Thyroid gland (tissue), 4 donors: ENCODE measurements around the gene ADCY4. TPM values are rescaled to one million over a fixed set of nuclear protein-coding genes. Genes with fewer than 3 reads are reported as not detected.

Experiments
- DNase-seq, 2 donors: peaks; one replicate each; pipeline ENCODE4 v3.0.0-alpha.2; 2019
- H3K27ac ChIP-seq, 3 donors: fragments of 200-600 bp; sonication (generic); 1 replicate in 2 of 3; 2 replicates in 1 of 3; pipeline ENCODE4 v1.5.1; 2016 to 2019; ENCODE audit warnings: mild to moderate bottlenecking in 1 of 3, moderate library complexity in 1 of 3
- H3K27me3 ChIP-seq: fragments of 200-600 bp; sonication (generic); one replicate; pipeline ENCODE4 v1.5.1; 2019
- H3K36me3 ChIP-seq, 2 donors: fragments of 200-600 bp; sonication (generic); one replicate each; pipeline ENCODE4 v1.5.1; 2016 to 2019
- H3K4me1 ChIP-seq, 2 donors: fragments of 200-600 bp; sonication (generic); one replicate each; pipeline ENCODE4 v1.5.1; 2017 to 2019
- H3K4me3 ChIP-seq, 3 donors: fragments of 200-600 bp; sonication (generic); replicated peaks in 1 of 3; 1 replicate in 2 of 3; 2 replicates in 1 of 3; pipeline ENCODE4 v1.5.1; 2016; ENCODE audit warnings: mild to moderate bottlenecking in 1 of 3
- H3K9me3 ChIP-seq: fragments of 200-600 bp; sonication (generic); one replicate; pipeline ENCODE4 v1.5.1; 2017
- POLR2A ChIP-seq, 2 donors: fragments of 450-650 bp; IDR thresholded peaks; one replicate each; pipeline ENCODE4 v1.6.1; 2017; ENCODE audit warnings: antibody characterized with exemption in 2 of 2, mild to moderate bottlenecking in 2 of 2, moderate library complexity in 1 of 2
- WGBS, 2 donors: methylation state at CpG; one replicate each; pipeline ENCODE4 v1.1.5; 2017; 5-methylcytosine and 5-hydroxymethylcytosine counted together
- intact Hi-C: fragments of 100-400 bp; cut with DNase I; formaldehyde crosslinking; loops from one replicate; pipeline ENCODE4 v1.15.1; 2023
- total RNA-seq, 4 donors: library from RNA; depleted of rRNA; stranded (reverse); fragments of >200 nt; gene quantifications; one replicate each; pipeline ENCODE4 v1.2.3, GENCODE V29; 2016
- TF ChIP-seq, protein P1 (sequence below), 6 experiments: fragments of 200-600 bp in 3 of 6; fragments of 450-650 bp in 3 of 6; sonication (generic) in 3 of 6; IDR thresholded peaks; one replicate each; pipeline ENCODE4 v1.5.1; 2016 to 2019; ENCODE audit warnings: antibody characterized with exemption in 6 of 6, mild to moderate bottlenecking in 2 of 6, inconsistent platforms in 1 of 6, moderate library complexity in 1 of 6

The ADCY4 gene
- total RNA-seq, 4 donors from 2014 or later, result 35.2 to 65.4 (median 48.8) TPM

DNA sequence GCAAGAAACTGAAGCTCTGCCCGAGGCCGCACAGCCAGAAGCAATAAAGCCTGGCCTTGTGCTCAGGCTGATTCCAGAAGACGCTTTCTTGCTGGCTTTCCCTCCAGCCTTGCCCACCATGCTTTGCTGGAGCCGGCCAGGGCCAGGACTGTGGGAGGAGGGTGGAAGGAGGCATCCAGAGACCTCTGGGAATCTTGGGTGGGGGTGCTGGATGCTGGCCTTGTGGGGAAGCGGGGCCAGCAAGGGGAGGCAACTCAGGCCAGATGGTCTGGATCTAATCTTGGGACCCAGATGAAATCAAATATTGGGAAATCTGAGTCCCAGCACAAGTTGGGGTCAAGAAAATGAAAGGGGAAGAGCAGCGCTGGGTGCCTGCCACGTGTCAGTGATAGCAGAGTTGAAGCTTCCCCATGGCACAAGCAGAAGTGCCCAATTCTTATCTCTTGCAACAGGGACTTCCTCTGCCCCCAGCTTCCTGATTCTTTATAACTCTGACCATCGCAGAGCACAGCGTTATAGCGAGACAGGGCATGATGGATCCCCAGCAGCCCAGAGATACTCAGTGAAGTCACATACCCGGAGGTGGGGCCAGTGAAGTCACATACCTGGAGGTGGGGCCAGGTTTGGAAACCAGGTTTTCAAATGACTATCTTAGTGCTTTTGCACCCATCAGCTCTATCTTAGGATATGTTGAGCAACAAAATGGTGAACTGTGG is 57.1 kb downstream of the ADCY4 start:
- H3K36me3 ChIP-seq, result no peaks in the 10 kb centered on the region
- DNase-seq, result no peak
- H3K9me3 ChIP-seq, result no peaks in the 10 kb centered on the region
- H3K4me1 ChIP-seq, result peaks cover 0 to 12% of the 10 kb centered on the region in 2 donors
- no peak overlapping the region for H3K4me3 ChIP-seq
- no peak for TF ChIP-seq POLR2A (IDR thresholded peaks at IDR 0.05)
- TF ChIP-seq, protein P1, sequence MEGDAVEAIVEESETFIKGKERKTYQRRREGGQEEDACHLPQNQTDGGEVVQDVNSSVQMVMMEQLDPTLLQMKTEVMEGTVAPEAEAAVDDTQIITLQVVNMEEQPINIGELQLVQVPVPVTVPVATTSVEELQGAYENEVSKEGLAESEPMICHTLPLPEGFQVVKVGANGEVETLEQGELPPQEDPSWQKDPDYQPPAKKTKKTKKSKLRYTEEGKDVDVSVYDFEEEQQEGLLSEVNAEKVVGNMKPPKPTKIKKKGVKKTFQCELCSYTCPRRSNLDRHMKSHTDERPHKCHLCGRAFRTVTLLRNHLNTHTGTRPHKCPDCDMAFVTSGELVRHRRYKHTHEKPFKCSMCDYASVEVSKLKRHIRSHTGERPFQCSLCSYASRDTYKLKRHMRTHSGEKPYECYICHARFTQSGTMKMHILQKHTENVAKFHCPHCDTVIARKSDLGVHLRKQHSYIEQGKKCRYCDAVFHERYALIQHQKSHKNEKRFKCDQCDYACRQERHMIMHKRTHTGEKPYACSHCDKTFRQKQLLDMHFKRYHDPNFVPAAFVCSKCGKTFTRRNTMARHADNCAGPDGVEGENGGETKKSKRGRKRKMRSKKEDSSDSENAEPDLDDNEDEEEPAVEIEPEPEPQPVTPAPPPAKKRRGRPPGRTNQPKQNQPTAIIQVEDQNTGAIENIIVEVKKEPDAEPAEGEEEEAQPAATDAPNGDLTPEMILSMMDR (IDR thresholded peaks at IDR 0.05), result no peak
- intact Hi-C loops, result no loop called here
- no peaks in the 10 kb centered on the region for H3K27me3 ChIP-seq
- H3K27ac ChIP-seq, result no peak overlapping the region
- WGBS, 2 donors, result 81 to 85% methylated on average over 11 of the region's 11 CpGs

DNA sequence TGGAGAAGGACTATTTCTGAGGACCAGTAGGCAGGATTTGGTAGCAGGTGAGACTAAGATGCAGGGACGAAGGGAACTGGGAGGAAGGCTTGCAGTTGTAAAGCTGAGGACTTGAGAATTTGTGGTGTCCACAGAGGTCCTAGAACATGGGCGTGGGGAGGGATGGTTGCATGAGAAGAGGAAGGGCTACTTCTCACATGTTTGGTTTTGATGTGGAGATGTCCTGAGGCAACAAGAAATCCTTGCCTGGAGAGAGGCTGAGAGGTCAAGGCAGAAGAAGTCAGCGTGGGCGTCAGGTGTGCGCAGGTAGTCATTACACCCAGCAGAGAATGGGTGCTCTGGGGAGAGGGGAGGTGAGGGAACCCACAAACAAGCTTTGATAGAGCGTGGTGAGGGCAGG is 57.8 kb downstream of the ADCY4 start:
- no peaks in the 10 kb centered on the region for H3K36me3 ChIP-seq
- H3K9me3 ChIP-seq, result no peaks in the 10 kb centered on the region
- TF ChIP-seq, protein P1 (IDR thresholded peaks at IDR 0.05), result no peak
- TF ChIP-seq POLR2A (IDR thresholded peaks at IDR 0.05), result no peak
- WGBS, 2 donors, result 91 to 96% methylated on average over 6 of the region's 6 CpGs
- intact Hi-C loops, result no loop called here
- no peaks in the 10 kb centered on the region for H3K27me3 ChIP-seq
- no peak overlapping the region for H3K4me3 ChIP-seq
- H3K4me1 ChIP-seq, result peaks cover under 1 to 13% of the 10 kb centered on the region in 2 donors
- no peak overlapping the region for H3K27ac ChIP-seq
- DNase-seq, result no peak

DNA sequence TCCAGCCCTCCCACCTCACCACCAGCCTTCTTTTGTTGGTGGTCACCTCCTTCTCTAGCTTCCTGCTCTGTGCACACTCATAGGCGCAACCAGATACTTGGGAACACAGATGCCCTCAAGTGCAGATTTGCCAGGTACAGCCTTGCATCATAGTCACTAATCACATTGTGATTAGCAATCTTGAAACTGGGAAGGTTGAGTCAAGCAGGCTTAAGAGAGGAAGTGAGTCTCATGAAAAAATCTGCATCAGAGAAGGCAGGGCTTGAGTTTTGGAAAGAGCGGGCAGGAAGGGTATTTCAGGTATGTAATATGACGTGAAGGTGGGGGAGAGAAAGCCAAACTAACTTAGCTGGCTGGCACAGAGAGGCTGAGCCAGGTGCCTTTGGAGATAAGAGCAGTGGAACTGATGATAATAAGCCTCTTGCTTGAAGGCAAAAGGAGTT is 60.7 kb downstream of the ADCY4 start:
- H3K27me3 ChIP-seq, result no peaks in the 10 kb centered on the region
- no peaks in the 10 kb centered on the region for H3K9me3 ChIP-seq
- no peak for TF ChIP-seq POLR2A (IDR thresholded peaks at IDR 0.05)
- TF ChIP-seq, protein P1 (IDR thresholded peaks at IDR 0.05), result no peak
- H3K36me3 ChIP-seq, result no peaks in the 10 kb centered on the region
- H3K4me1 ChIP-seq, result peaks cover 8 to 18% of the 10 kb centered on the region in 2 donors
- WGBS, 2 donors, result 89 to 92% methylated on average over 3 of the region's 3 CpGs
- intact Hi-C loops, result no loop called here
- H3K27ac ChIP-seq, result no peak overlapping the region
- no peak overlapping the region for H3K4me3 ChIP-seq
- no peak for DNase-seq

DNA sequence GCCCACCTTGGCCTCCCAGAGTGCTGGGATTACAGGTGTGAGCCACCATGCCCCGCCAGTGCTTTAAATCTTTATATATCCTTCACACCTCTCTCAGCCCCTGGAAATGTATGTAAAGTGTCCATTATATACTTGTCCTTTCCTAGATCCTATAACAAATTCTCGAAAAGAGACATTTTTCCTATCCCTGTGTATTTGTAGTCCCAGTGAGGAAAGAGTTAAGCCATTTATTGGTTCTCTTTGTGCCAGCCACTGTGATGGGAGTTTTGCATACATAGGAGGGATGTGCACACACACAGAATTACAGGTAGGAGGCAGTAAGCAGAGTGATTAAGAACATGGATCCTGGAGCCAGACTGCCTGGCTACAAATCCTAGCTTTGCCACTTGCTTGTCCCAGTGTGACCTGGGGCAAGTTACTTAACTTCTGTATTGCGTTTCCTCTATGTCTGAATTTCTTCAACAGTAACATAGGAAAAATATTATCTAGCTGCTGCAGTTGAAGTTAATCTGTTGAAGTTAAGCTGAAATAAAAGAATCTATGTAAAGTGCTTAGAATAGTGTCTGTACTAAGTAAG is 61.4 kb downstream of the ADCY4 start:
- DNase-seq, result no peak
- WGBS, 2 donors, result 82 to 92% methylated on average over 3 of the region's 3 CpGs

More for the DNA sequence above, 61.4 kb downstream of the ADCY4 start:
- H3K27me3 ChIP-seq, result no peaks in the 10 kb centered on the region
- no peaks in the 10 kb centered on the region for H3K9me3 ChIP-seq
- no peak for TF ChIP-seq POLR2A (IDR thresholded peaks at IDR 0.05)
- TF ChIP-seq, protein P1 (IDR thresholded peaks at IDR 0.05), result no peak
- no peak overlapping the region for H3K27ac ChIP-seq
- no peak overlapping the region for H3K4me3 ChIP-seq
- no peaks in the 10 kb centered on the region for H3K36me3 ChIP-seq
- intact Hi-C loops, result no loop called here
- peaks cover 8 to 18% of the 10 kb centered on the region in 2 donors for H3K4me1 ChIP-seq
